CD4-positive, alpha-beta memory T cell (primary cell): ENCODE data around the gene SPOUT1. TPM values are rescaled to one million over a fixed set of nuclear protein-coding genes. Genes with fewer than 3 reads are reported as not detected.
A peak's percentile ranks its signal among the peaks of the same experiment; 100 is the strongest.

Source experiments
- CTCF ChIA-PET: fragments of 350-600 bp; sonication (Branson Sonifier 250); formaldehyde crosslinking; loops from one replicate; lab custom pipeline; 2021; ENCODE audit warnings: inconsistent platforms; ENCODE audit not compliant: partially characterized antibody; lab: Charles Lee
- POLR2A ChIA-PET: fragments of 350-600 bp; sonication (Branson Sonifier 250); formaldehyde crosslinking; loops from one replicate; lab custom pipeline; 2021; ENCODE audit not compliant: partially characterized antibody; lab: Charles Lee
- DNase-seq, 5 donors: peaks; one replicate each; pipeline versions ENCODE4 v3.0.0 to v3.0.0-alpha.2; 2020 to 2022; ENCODE audit warnings: mixed read lengths in 1 of 5
- H3K27ac ChIP-seq: one replicate; pipeline ENCODE4 v1.7.0; 2013; ENCODE audit warnings: low read depth, low read length
- H3K27me3 ChIP-seq: 2 replicates; pipeline ENCODE4 v1.7.0; 2013; ENCODE audit warnings: mild to moderate bottlenecking, low read length, moderate library complexity; ENCODE audit not compliant: insufficient read depth
- H3K36me3 ChIP-seq: 2 replicates; pipeline ENCODE4 v1.7.0; 2013; ENCODE audit warnings: mild to moderate bottlenecking, low read length, moderate library complexity; ENCODE audit not compliant: insufficient read depth
- H3K4me1 ChIP-seq: 2 replicates; pipeline ENCODE4 v1.7.0; 2013; ENCODE audit warnings: mild to moderate bottlenecking, low read length, moderate library complexity; ENCODE audit not compliant: insufficient read depth
- H3K4me3 ChIP-seq, 2 donors: one replicate each; pipeline ENCODE4 v1.7.0; 2013; ENCODE audit warnings: low read length in 2 of 2, mild to moderate bottlenecking in 1 of 2
- H3K9me3 ChIP-seq, 2 donors: one replicate each; pipeline ENCODE4 v1.7.0; 2013; ENCODE audit warnings: low read length in 2 of 2, control low read depth in 1 of 2; ENCODE audit not compliant: control insufficient read depth in 1 of 2
- H3K27ac Mint-ChIP-seq, 7 donors: one replicate each; pipeline ENCODE4 v1.8.0; 2020 to 2021; ENCODE audit warnings: mixed read lengths in 7 of 7, mild to moderate bottlenecking in 6 of 7, inconsistent platforms in 3 of 7, moderate library complexity in 3 of 7
- H3K27me3 Mint-ChIP-seq, 2 donors: one replicate each; pipeline ENCODE4 v1.8.0; 2020 to 2021; ENCODE audit warnings: mixed read lengths in 2 of 2
- H3K36me3 Mint-ChIP-seq, 2 donors: one replicate each; pipeline ENCODE4 v1.8.0; 2020 to 2021; ENCODE audit warnings: mixed read lengths in 2 of 2, inconsistent platforms in 1 of 2, mild to moderate bottlenecking in 1 of 2
- H3K4me1 Mint-ChIP-seq, 4 donors: one replicate each; pipeline ENCODE4 v1.8.0; 2020 to 2021; ENCODE audit warnings: mixed read lengths in 4 of 4, mild to moderate bottlenecking in 1 of 4
- H3K4me3 Mint-ChIP-seq, 8 donors: one replicate each; pipeline ENCODE4 v1.8.0; 2020 to 2021; ENCODE audit warnings: mixed read lengths in 8 of 8, mild to moderate bottlenecking in 7 of 8, moderate library complexity in 6 of 8, inconsistent platforms in 3 of 8
- H3K9me3 Mint-ChIP-seq, 8 donors: one replicate each; pipeline ENCODE4 v1.8.0; 2020 to 2021; ENCODE audit warnings: mixed read lengths in 8 of 8, mild to moderate bottlenecking in 5 of 8, inconsistent platforms in 3 of 8, moderate library complexity in 1 of 8
- intact Hi-C: fragments of 100-400 bp; cut with micrococcal nuclease; formaldehyde crosslinking; loops from one replicate; pipeline ENCODE4 v1.15.1; 2023
- polyA plus RNA-seq, 2 donors: library from polyadenylated mRNA; unstranded; fragments of 300-500 nt; fragmentation: Illumina TruSeq; gene quantifications; one replicate each; pipeline ENCODE4 v1.2.3, GENCODE V29; 2021
- total RNA-seq, 2 experiments: library from RNA; stranded (reverse); gene quantifications; one replicate each; pipeline ENCODE4 v1.2.3, GENCODE V29; 2021

SPOUT1 gene
- total and polyA plus RNA-seq, 4 experiments from 2014 or later: 74.4 to 91.1 (median 82.6) TPM

DNA sequence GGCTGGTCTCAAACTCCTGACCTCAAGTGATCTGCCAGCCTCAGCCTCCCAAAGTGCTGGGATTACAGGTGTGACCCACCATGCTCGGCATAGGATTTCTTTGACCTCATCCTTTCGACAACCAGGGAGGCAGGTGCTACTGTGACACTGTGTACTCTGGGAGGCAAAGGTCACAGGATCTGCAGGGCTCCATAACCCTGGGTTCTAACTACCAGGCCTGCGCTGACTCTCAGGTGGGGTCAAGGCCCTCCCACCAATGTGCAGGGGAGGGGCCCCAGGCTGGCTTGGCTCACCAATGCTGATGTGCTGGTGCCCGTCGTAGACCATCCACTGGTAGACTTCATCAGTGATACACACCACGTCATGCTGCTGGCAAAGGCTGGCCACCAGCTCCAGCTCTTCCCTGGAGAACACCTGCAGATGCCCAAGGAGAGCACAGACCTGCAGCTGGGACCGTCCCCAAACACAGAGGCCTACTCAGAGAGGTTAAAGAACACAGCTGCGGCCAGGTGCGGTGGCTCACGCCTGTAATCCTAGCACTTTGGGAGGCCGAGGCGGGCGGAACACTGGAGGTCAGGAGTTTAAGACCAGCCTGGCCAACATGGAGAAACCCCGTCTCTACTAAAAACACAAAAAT lies 7.0 kb upstream of the SPOUT1 start:
- no peaks in the 10 kb centered on the region for H3K4me1 Mint-ChIP-seq
- H3K9me3 Mint-ChIP-seq: no peaks in the 10 kb centered on the region
- H3K27ac ChIP-seq: no peak overlapping the region
- H3K36me3 ChIP-seq: peaks cover 6% of the 10 kb centered on the region
- intact Hi-C loops: no loop called here
- ChIA-PET CTCF (no interaction called here), POLR2A (no interaction called here)
- DNase-seq: no peak
- H3K27ac Mint-ChIP-seq: no peak overlapping the region
- H3K27me3 Mint-ChIP-seq: no peaks in the 10 kb centered on the region
- H3K4me3 ChIP-seq: no peak overlapping the region
- H3K4me3 Mint-ChIP-seq: no peak overlapping the region
- H3K9me3 ChIP-seq: no peaks in the 10 kb centered on the region
- no peaks in the 10 kb centered on the region for H3K4me1 ChIP-seq
- H3K36me3 Mint-ChIP-seq: peaks cover 15 to 21% of the 10 kb centered on the region in 2 donors
- H3K27me3 ChIP-seq: no peaks in the 10 kb centered on the region

GRCh38 chr9:128835246-128836210 lies 5.9 kb upstream of the SPOUT1 start:
- no peaks in the 10 kb centered on the region for H3K27me3 ChIP-seq
- no peak overlapping the region for H3K4me3 ChIP-seq
- no peaks in the 10 kb centered on the region for H3K9me3 ChIP-seq
- H3K4me1 ChIP-seq: no peaks in the 10 kb centered on the region
- Mint-ChIP-seq H3K36me3 (peaks cover 13 to 18% of the 10 kb centered on the region in 2 donors), H3K9me3 (no peaks in the 10 kb centered on the region), H3K4me1 (no peaks in the 10 kb centered on the region), H3K27me3 (no peaks in the 10 kb centered on the region), H3K27ac (peak overlapping the region in 1 of 7 donors; percentile 66), H3K4me3 (peak overlapping the region in 1 of 8 donors; percentile 45)
- no peak overlapping the region for H3K27ac ChIP-seq
- no peak for DNase-seq
- ChIA-PET POLR2A (no interaction called here), CTCF (no interaction called here)
- H3K36me3 ChIP-seq: peaks cover 6% of the 10 kb centered on the region
- intact Hi-C loops: no loop called here

- Histone ChIP-seq H3K9me3 (no peaks in the 10 kb centered on the region), H3K36me3 (peaks cover 6% of the 10 kb centered on the region), H3K4me3 (no peak overlapping the region), H3K27me3 (no peaks in the 10 kb centered on the region), H3K4me1 (peaks cover 12% of the 10 kb centered on the region), H3K27ac (no peak overlapping the region)
- Mint-ChIP-seq H3K4me3 (no peak overlapping the region), H3K27ac (peak overlapping the region in 2 of 7 donors; percentile 25 to 46), H3K36me3 (peaks cover 17 to 20% of the 10 kb centered on the region in 2 donors), H3K4me1 (peaks cover 6 to 16% (median 10%) of the 10 kb centered on the region in 4 donors), H3K27me3 (no peaks in the 10 kb centered on the region), H3K9me3 (no peaks in the 10 kb centered on the region)
- ChIA-PET CTCF (no interaction called here), POLR2A (interaction anchor here (0.6 kb wide), 1 partner anchor 342 kb away, joined by 3 read pairs; no protein-coding TSS in a partner anchor)
- intact Hi-C loops: no loop called here
- DNase-seq: no peak
Observed at GRCh38 chr9:128833696-128834095, 4.1 kb upstream of the SPOUT1 start.

GRCh38 chr9:128828719-128829452 lies 708 bp downstream of the SPOUT1 start:
- H3K27ac ChIP-seq: peak overlapping the region; percentile 65
- H3K4me1 Mint-ChIP-seq: peaks cover 10 to 31% (median 16%) of the 10 kb centered on the region in 4 donors
- H3K36me3 Mint-ChIP-seq: peaks cover 15 to 35% of the 10 kb centered on the region in 2 donors
- peak overlapping the region; percentile 74 to 98 (median 90) for H3K27ac Mint-ChIP-seq
- H3K4me3 ChIP-seq: peak overlapping the region; percentile 71 to 76
- H3K9me3 Mint-ChIP-seq: no peaks in the 10 kb centered on the region
- ChIA-PET CTCF (interaction anchor here (1.4 to 1.9 kb wide), 5 partner anchors 9 to 100 kb away, joined by 3 to 33 read pairs (median 5); partner anchors contain the start of gene ENDOG), POLR2A (interaction anchor here (0.7 to 4.9 kb wide), 7 partner anchors 10 to 324 kb away, joined by 3 to 77 read pairs (median 4); partner anchors contain the start of genes DOLK, ENDOG, NUP188 and ZDHHC12)
- peak overlapping the region; percentile 90 to 99 (median 96) for H3K4me3 Mint-ChIP-seq
- peaks cover 31% of the 10 kb centered on the region for H3K36me3 ChIP-seq
- no peaks in the 10 kb centered on the region for H3K27me3 Mint-ChIP-seq
- H3K9me3 ChIP-seq: no peaks in the 10 kb centered on the region
- H3K4me1 ChIP-seq: peaks cover 22% of the 10 kb centered on the region
- no peak for DNase-seq
- H3K27me3 ChIP-seq: no peaks in the 10 kb centered on the region
- intact Hi-C loops: loop anchor here (1.0 to 5.0 kb wide), 3 partner anchors 11 to 118 kb away; partner anchors contain the start of genes DOLK, ENDOG, NUP188 and TBC1D13

DNA sequence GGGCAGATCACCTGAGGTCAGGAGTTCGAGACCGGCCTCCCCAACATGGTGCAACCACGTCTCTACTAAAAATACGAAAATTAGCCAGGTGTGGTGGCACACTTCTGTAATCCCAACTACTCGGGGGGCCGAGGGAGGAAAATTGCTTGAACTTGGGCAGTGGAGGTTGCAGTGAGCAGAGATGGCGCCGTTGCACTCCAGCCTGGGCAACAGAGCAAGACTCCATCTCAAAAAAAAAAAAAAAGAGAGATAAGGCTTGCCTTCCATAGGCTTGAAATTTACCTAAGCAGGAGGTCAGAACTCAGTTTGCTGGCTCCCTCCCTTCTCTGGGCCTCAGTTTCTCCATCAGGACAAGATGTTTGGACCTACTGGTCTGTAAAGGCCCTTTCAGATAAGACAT lies 1.3 kb downstream of the SPOUT1 start:
- peaks cover 10 to 31% (median 16%) of the 10 kb centered on the region in 4 donors for H3K4me1 Mint-ChIP-seq
- H3K27me3 Mint-ChIP-seq: no peaks in the 10 kb centered on the region
- Histone ChIP-seq H3K27me3 (no peaks in the 10 kb centered on the region), H3K4me3 (no peak overlapping the region), H3K36me3 (peaks cover 31% of the 10 kb centered on the region), H3K4me1 (peaks cover 22% of the 10 kb centered on the region), H3K9me3 (no peaks in the 10 kb centered on the region), H3K27ac (peak overlapping the region; percentile 65)
- ChIA-PET POLR2A (interaction anchor here (0.7 to 4.9 kb wide), 2 partner anchors 9 to 216 kb away, joined by 3 to 77 read pairs; partner anchors contain the start of gene ENDOG), CTCF (interaction anchor here (1.4 kb wide), 2 partner anchors 10 to 100 kb away, joined by 3 to 8 read pairs; partner anchors contain the start of gene ENDOG)
- intact Hi-C loops: loop anchor here (5.0 kb wide), 1 partner anchor 41 kb away; the partner anchor contains the start of gene TBC1D13
- DNase-seq: no peak
- peaks cover 15 to 35% of the 10 kb centered on the region in 2 donors for H3K36me3 Mint-ChIP-seq
- peak overlapping the region; percentile 75 to 99 (median 93) for H3K4me3 Mint-ChIP-seq
- H3K27ac Mint-ChIP-seq: peak overlapping the region; percentile 74 to 98 (median 85)
- no peaks in the 10 kb centered on the region for H3K9me3 Mint-ChIP-seq

GRCh38 chr9:128825923-128826700 lies 3.5 kb downstream of the SPOUT1 start:
- POLR2A ChIA-PET: interaction anchor here (4.9 kb wide), 1 partner anchor 7 kb away, joined by 77 read pairs; the partner anchor contains the start of gene ENDOG
- no peaks in the 10 kb centered on the region for H3K9me3 ChIP-seq
- no peak overlapping the region for H3K4me3 ChIP-seq
- Mint-ChIP-seq H3K4me3 (peak overlapping the region in 1 of 8 donors; percentile 21), H3K4me1 (peaks cover 10 to 40% (median 17%) of the 10 kb centered on the region in 4 donors), H3K27ac (no peak overlapping the region), H3K9me3 (no peaks in the 10 kb centered on the region), H3K27me3 (no peaks in the 10 kb centered on the region), H3K36me3 (peaks cover 11 to 47% of the 10 kb centered on the region in 2 donors)
- no peak for DNase-seq
- peaks cover 39% of the 10 kb centered on the region for H3K36me3 ChIP-seq
- no peaks in the 10 kb centered on the region for H3K27me3 ChIP-seq
- CTCF ChIA-PET: interaction anchor here (1.3 kb wide), 1 partner anchor 8 kb away, joined by 4 read pairs; the partner anchor contains the start of gene ENDOG
- no peak overlapping the region for H3K27ac ChIP-seq
- H3K4me1 ChIP-seq: peaks cover 22% of the 10 kb centered on the region
- intact Hi-C loops: loop anchor here (5.0 kb wide), 1 partner anchor 39 kb away; the partner anchor contains the start of gene TBC1D13
